ENCODE data around the gene POLE. TPM values are rescaled to one million over a fixed set of nuclear protein-coding genes. Genes with fewer than 3 reads are reported as not detected.

Gene POLE
- total and polyA plus RNA-seq, 9 of the 15 experiments (the other 6 are each of a cell fraction or from before 2014, with no cell fraction given): 2.4 to 154 (median 49.6) TPM

DNA sequence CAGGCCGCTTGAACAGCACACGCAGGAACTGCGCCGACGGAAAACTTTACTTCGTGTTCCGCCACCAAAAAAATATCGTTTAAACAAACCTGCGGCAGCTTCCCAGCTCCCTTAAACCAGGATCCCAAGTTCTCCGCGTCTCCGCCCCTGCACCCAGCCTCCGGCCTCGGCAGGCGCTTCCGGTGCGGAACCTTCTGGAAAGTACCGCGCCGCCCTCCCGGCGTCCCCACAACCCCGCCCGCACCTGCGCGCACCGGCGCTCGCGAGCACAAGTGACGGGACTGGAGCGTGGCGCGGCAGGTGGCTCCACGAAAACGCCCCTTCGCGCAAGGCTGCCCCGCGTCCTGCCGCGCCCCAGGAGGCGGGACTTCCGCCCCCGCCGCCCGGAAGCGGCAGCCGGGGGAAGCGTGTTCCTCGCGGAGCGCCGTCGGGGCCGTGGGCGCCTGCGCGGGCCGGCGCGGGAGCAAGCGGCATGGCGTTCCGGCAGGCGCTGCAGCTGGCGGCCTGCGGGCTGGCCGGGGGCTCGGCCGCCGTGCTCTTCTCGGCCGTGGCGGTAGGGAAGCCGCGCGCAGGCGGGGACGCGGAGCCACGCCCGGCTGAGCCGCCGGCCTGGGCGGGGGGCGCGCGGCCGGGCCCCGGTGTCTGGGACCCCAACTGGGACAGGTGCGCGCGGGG lies 23.4 kb upstream of the POLE start, which contains the start of gene PGAM5 (continued):
- TF ChIP-seq, protein P1, sequence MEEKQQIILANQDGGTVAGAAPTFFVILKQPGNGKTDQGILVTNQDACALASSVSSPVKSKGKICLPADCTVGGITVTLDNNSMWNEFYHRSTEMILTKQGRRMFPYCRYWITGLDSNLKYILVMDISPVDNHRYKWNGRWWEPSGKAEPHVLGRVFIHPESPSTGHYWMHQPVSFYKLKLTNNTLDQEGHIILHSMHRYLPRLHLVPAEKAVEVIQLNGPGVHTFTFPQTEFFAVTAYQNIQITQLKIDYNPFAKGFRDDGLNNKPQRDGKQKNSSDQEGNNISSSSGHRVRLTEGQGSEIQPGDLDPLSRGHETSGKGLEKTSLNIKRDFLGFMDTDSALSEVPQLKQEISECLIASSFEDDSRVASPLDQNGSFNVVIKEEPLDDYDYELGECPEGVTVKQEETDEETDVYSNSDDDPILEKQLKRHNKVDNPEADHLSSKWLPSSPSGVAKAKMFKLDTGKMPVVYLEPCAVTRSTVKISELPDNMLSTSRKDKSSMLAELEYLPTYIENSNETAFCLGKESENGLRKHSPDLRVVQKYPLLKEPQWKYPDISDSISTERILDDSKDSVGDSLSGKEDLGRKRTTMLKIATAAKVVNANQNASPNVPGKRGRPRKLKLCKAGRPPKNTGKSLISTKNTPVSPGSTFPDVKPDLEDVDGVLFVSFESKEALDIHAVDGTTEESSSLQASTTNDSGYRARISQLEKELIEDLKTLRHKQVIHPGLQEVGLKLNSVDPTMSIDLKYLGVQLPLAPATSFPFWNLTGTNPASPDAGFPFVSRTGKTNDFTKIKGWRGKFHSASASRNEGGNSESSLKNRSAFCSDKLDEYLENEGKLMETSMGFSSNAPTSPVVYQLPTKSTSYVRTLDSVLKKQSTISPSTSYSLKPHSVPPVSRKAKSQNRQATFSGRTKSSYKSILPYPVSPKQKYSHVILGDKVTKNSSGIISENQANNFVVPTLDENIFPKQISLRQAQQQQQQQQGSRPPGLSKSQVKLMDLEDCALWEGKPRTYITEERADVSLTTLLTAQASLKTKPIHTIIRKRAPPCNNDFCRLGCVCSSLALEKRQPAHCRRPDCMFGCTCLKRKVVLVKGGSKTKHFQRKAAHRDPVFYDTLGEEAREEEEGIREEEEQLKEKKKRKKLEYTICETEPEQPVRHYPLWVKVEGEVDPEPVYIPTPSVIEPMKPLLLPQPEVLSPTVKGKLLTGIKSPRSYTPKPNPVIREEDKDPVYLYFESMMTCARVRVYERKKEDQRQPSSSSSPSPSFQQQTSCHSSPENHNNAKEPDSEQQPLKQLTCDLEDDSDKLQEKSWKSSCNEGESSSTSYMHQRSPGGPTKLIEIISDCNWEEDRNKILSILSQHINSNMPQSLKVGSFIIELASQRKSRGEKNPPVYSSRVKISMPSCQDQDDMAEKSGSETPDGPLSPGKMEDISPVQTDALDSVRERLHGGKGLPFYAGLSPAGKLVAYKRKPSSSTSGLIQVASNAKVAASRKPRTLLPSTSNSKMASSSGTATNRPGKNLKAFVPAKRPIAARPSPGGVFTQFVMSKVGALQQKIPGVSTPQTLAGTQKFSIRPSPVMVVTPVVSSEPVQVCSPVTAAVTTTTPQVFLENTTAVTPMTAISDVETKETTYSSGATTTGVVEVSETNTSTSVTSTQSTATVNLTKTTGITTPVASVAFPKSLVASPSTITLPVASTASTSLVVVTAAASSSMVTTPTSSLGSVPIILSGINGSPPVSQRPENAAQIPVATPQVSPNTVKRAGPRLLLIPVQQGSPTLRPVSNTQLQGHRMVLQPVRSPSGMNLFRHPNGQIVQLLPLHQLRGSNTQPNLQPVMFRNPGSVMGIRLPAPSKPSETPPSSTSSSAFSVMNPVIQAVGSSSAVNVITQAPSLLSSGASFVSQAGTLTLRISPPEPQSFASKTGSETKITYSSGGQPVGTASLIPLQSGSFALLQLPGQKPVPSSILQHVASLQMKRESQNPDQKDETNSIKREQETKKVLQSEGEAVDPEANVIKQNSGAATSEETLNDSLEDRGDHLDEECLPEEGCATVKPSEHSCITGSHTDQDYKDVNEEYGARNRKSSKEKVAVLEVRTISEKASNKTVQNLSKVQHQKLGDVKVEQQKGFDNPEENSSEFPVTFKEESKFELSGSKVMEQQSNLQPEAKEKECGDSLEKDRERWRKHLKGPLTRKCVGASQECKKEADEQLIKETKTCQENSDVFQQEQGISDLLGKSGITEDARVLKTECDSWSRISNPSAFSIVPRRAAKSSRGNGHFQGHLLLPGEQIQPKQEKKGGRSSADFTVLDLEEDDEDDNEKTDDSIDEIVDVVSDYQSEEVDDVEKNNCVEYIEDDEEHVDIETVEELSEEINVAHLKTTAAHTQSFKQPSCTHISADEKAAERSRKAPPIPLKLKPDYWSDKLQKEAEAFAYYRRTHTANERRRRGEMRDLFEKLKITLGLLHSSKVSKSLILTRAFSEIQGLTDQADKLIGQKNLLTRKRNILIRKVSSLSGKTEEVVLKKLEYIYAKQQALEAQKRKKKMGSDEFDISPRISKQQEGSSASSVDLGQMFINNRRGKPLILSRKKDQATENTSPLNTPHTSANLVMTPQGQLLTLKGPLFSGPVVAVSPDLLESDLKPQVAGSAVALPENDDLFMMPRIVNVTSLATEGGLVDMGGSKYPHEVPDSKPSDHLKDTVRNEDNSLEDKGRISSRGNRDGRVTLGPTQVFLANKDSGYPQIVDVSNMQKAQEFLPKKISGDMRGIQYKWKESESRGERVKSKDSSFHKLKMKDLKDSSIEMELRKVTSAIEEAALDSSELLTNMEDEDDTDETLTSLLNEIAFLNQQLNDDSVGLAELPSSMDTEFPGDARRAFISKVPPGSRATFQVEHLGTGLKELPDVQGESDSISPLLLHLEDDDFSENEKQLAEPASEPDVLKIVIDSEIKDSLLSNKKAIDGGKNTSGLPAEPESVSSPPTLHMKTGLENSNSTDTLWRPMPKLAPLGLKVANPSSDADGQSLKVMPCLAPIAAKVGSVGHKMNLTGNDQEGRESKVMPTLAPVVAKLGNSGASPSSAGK (IDR thresholded peaks at IDR 0.05): peak; percentile 93
- TF ChIP-seq ZNF24 (IDR thresholded peaks at IDR 0.05) (0 out of 2 replicates have a peak, but pooled peaks have one; percentile 38), SMARCA4 (IDR thresholded peaks at IDR 0.05) (no peak)
- TF ChIP-seq, protein P2, sequence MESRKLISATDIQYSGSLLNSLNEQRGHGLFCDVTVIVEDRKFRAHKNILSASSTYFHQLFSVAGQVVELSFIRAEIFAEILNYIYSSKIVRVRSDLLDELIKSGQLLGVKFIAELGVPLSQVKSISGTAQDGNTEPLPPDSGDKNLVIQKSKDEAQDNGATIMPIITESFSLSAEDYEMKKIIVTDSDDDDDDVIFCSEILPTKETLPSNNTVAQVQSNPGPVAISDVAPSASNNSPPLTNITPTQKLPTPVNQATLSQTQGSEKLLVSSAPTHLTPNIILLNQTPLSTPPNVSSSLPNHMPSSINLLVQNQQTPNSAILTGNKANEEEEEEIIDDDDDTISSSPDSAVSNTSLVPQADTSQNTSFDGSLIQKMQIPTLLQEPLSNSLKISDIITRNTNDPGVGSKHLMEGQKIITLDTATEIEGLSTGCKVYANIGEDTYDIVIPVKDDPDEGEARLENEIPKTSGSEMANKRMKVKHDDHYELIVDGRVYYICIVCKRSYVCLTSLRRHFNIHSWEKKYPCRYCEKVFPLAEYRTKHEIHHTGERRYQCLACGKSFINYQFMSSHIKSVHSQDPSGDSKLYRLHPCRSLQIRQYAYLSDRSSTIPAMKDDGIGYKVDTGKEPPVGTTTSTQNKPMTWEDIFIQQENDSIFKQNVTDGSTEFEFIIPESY (CRISPR knock-in tag; IDR thresholded peaks at IDR 0.05): 0 out of 2 replicates have a peak, but pooled peaks have one; percentile 34
- TF ChIP-seq, protein P3, sequence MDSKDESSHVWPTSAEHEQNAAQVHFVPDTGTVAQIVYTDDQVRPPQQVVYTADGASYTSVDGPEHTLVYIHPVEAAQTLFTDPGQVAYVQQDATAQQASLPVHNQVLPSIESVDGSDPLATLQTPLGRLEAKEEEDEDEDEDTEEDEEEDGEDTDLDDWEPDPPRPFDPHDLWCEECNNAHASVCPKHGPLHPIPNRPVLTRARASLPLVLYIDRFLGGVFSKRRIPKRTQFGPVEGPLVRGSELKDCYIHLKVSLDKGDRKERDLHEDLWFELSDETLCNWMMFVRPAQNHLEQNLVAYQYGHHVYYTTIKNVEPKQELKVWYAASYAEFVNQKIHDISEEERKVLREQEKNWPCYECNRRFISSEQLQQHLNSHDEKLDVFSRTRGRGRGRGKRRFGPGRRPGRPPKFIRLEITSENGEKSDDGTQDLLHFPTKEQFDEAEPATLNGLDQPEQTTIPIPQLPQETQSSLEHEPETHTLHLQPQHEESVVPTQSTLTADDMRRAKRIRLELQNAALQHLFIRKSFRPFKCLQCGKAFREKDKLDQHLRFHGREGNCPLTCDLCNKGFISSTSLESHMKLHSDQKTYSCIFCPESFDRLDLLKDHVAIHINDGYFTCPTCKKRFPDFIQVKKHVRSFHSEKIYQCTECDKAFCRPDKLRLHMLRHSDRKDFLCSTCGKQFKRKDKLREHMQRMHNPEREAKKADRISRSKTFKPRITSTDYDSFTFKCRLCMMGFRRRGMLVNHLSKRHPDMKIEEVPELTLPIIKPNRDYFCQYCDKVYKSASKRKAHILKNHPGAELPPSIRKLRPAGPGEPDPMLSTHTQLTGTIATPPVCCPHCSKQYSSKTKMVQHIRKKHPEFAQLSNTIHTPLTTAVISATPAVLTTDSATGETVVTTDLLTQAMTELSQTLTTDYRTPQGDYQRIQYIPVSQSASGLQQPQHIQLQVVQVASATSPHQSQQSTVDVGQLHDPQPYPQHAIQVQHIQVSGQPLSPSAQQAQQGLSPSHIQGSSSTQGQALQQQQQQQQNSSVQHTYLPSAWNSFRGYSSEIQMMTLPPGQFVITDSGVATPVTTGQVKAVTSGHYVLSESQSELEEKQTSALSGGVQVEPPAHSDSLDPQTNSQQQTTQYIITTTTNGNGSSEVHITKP (IDR thresholded peaks at IDR 0.05; ENCODE audit: partially characterized antibody): no peak
